ENCODE results near the gene PIGN.

Gene PIGN

DNA sequence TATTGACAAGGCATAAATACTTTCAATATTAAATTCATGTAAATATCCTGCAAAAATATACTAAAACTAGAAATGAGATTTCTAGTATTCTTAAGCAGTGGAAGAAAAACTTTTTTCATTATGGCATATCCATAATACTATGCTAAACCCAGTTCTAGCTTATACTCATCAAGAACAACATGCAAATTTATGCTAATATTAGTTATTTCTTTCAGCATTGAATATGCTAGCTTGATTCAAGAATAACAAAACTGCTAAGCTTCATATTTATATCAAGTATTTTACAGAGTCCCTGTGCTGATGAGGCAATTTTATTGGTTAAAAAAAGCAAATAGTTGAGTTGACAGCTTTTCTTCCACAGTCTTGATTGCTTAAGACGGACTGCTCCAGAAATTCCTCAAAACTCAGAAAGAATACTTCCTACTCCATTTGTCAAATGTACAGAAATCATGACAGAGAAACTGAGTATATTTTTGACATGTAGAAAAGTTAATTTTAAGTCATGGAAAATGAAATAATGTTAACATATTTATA lies 105.0 kb downstream of the PIGN start:
- 100% methylated on average over 1 of the region's 1 CpG for WGBS
- H3K4me1 ChIP-seq (ENCODE audit: insufficient read depth, low read length): peaks cover 7% of the 10 kb centered on the region; the same call in 1 of the 2 replicates
- no peaks in the 10 kb centered on the region for H3K36me3 ChIP-seq (ENCODE audit: insufficient read depth, low read length)
- H3K4me3 ChIP-seq (ENCODE audit: low read length): no peak overlapping the region
- no peak overlapping the region for H3K27ac ChIP-seq (ENCODE audit: low read depth, low read length)
- no peak overlapping the region for H3K9ac ChIP-seq (ENCODE audit: low read depth, low read length)
- no peaks in the 10 kb centered on the region for H3K27me3 ChIP-seq (ENCODE audit: insufficient read depth, low read length)
- no peaks in the 10 kb centered on the region for H3K9me3 ChIP-seq (ENCODE audit: insufficient read depth, low read depth, low read length)

DNA sequence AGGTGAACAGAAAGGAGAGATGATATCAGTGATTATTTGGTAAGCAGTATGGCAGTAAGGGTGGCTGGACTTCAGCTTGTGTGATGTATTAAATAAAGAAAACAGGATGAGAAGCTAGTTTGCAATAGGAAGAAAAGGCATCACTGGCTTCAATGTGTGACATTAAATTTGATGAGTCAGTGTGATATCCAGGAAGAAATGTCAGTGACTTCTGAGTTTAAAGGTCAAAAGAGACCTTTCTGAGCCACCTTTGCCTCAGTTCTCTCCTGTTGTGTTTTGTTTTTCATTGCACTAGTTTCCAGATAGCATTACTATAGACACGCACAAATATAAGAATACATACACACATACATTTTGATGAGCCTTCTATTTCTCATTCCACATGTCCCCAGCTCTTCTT lies 105.6 kb downstream of the PIGN start:
- Histone ChIP-seq H3K27ac (ENCODE audit: low read depth, low read length) (no peak overlapping the region), H3K9me3 (ENCODE audit: insufficient read depth, low read depth, low read length) (no peaks in the 10 kb centered on the region), H3K4me1 (ENCODE audit: insufficient read depth, low read length) (peaks cover 7% of the 10 kb centered on the region; the same call in 1 of the 2 replicates), H3K9ac (ENCODE audit: low read depth, low read length) (no peak overlapping the region), H3K27me3 (ENCODE audit: insufficient read depth, low read length) (no peaks in the 10 kb centered on the region), H3K36me3 (ENCODE audit: insufficient read depth, low read length) (no peaks in the 10 kb centered on the region), H3K4me3 (ENCODE audit: low read length) (no peak overlapping the region)
- 96% methylated on average over 1 of the region's 1 CpG for WGBS

DNA sequence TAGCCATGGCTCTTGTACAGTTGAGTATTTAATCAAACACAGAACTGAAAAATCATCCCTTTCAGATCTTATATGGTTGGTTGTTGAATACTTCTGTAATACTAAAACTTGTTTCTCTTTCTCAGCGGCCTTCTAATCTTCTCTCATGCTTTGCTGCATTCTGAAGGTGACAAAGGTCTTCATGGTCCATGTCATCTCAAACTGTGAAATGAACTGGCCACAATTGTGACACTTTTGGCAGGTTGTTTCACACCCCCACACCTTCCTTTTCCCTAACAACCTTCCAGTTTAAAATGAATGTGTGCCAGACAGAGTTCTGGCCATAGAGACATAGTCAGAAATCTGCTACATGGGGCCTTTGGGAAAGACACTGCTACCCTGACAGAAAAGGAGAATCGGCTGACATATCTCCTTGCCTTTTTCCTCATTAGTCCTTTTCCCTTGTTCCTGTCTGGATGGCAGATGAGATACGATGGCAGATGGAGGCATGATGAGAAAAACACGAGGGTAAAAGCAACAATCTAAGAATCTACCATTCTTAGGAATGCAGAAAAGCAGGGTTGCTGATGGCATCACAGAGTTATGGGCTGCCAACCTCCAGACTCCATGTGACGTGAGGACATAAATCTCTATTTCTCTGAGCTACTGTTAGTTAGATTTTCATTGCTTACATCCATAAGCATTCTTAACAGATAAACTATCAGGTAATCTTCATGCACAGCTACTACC lies 106.5 kb downstream of the PIGN start:
- Histone ChIP-seq H3K9me3 (ENCODE audit: insufficient read depth, low read depth, low read length) (no peaks in the 10 kb centered on the region), H3K4me1 (ENCODE audit: insufficient read depth, low read length) (peaks cover 7% of the 10 kb centered on the region; the same call in 1 of the 2 replicates), H3K9ac (ENCODE audit: low read depth, low read length) (no peak overlapping the region), H3K27ac (ENCODE audit: low read depth, low read length) (no peak overlapping the region), H3K36me3 (ENCODE audit: insufficient read depth, low read length) (no peaks in the 10 kb centered on the region), H3K27me3 (ENCODE audit: insufficient read depth, low read length) (no peaks in the 10 kb centered on the region), H3K4me3 (ENCODE audit: low read length) (no peak overlapping the region)
- WGBS: 94% methylated on average over 5 of the region's 5 CpGs

DNA sequence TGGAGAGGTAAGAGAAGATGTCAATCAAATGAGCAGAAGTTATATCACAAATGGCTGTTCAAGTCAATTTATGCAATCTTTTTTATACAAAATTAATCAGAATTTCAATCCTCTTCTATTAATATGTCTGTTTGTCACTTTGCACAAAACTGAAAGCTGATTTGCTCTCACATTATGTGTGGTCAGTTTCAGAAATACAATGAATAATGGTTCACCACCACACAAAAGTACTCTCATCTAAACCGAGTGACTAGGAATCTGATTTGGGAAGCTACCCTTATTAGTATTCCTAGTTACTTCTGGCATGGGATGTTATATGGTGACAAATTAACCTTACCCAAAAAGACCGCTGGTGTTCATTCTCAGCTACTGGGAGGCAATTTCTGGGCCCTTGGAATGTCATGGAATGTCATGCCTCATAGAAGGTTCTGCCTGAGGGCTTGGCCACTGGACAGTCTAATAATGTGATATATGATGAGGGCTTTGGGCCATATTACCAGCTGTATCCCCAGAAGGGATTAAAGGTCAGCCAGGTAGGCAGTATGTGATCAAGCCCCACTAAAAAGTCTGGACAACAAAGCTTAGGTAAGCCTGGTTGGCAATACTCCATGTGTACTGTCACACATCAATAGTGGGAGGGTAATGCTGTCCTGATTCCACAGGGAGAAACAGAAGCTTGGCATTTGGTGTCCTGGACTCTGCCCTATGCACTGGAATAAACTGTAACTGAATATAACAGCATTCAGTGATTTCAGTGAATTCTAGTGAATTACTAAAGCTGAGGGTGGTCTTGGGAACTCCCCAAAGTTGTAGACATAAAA lies 113.2 kb downstream of the PIGN start:
- H3K9me3 ChIP-seq (ENCODE audit: insufficient read depth, low read depth, low read length): no peaks in the 10 kb centered on the region
- H3K27me3 ChIP-seq (ENCODE audit: insufficient read depth, low read length): no peaks in the 10 kb centered on the region
- H3K4me3 ChIP-seq (ENCODE audit: low read length): no peak overlapping the region
- H3K27ac ChIP-seq (ENCODE audit: low read depth, low read length): no peak overlapping the region
- H3K9ac ChIP-seq (ENCODE audit: low read depth, low read length): no peak overlapping the region
- 100% methylated on average over 1 of the region's 2 CpGs for WGBS
- H3K36me3 ChIP-seq (ENCODE audit: insufficient read depth, low read length): no peaks in the 10 kb centered on the region
- H3K4me1 ChIP-seq (ENCODE audit: insufficient read depth, low read length): no peaks in the 10 kb centered on the region

DNA sequence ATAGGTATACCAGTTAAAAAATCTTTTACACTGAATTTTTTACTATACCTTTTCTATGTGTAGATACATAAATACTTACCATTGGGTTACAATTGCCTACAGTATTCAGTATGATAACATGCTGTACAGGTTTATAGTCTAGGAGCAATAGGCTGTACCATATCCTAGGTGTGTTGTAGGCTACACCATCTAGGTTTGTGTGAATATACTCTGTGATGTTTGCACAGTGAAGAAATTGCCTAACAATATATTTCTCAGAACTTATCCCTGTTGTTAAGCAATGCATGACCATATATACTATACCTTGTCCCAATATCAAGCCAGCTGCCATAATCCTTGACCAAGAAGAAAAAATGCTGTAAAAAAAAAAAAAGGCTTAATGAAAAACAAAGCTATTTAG lies 114.5 kb downstream of the PIGN start:
- Histone ChIP-seq H3K9ac (ENCODE audit: low read depth, low read length) (no peak overlapping the region), H3K27me3 (ENCODE audit: insufficient read depth, low read length) (no peaks in the 10 kb centered on the region), H3K4me1 (ENCODE audit: insufficient read depth, low read length) (no peaks in the 10 kb centered on the region), H3K9me3 (ENCODE audit: insufficient read depth, low read depth, low read length) (no peaks in the 10 kb centered on the region), H3K4me3 (ENCODE audit: low read length) (no peak overlapping the region), H3K36me3 (ENCODE audit: insufficient read depth, low read length) (no peaks in the 10 kb centered on the region), H3K27ac (ENCODE audit: low read depth, low read length) (no peak overlapping the region)

DNA sequence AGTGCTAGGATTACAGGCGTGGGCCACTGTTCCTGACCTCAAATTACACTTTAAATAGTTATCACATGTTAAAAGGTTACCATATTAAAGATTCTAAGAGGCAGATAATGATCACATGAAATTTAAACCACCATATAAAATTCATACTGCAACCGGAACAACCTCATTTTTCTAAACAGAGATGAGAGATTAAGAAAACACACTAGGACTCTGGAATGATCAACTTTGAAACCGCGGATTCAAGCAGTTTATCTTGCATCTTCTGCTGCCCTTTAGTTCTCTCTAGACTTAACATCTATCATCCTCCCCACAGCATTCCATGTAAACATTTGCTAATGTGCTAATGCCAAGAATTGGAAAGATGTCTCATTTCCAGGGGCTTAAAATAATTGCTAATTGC lies 115.8 kb downstream of the PIGN start:
- no peak overlapping the region for H3K27ac ChIP-seq (ENCODE audit: low read depth, low read length)

DNA sequence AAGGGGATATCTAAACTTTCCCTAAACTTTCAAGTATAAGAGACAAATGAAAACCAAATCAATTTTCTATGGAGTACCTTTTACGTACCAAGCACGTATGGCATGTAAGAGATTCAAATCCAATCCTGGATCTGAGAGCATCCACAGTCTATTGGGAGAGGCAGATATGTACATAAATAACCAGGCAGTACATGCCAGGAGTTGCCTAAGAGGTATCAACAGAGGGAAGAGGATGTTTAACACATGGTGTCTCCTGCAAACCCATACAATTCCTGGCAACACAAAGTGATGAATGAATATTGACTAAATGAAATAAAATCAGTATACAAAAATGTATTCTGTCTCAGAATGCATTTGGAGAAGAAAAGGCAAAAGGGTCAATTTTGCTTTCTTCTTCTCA lies 116.6 kb downstream of the PIGN start:
- no peak overlapping the region for H3K27ac ChIP-seq (ENCODE audit: low read depth, low read length)
- H3K36me3 ChIP-seq (ENCODE audit: insufficient read depth, low read length): no peaks in the 10 kb centered on the region
- WGBS: 97% methylated on average over 2 of the region's 2 CpGs
- no peak overlapping the region for H3K4me3 ChIP-seq (ENCODE audit: low read length)
- H3K9me3 ChIP-seq (ENCODE audit: insufficient read depth, low read depth, low read length): no peaks in the 10 kb centered on the region
- no peaks in the 10 kb centered on the region for H3K4me1 ChIP-seq (ENCODE audit: insufficient read depth, low read length)
- no peaks in the 10 kb centered on the region for H3K27me3 ChIP-seq (ENCODE audit: insufficient read depth, low read length)
- H3K9ac ChIP-seq (ENCODE audit: low read depth, low read length): no peak overlapping the region

More for the DNA sequence above, 115.8 kb downstream of the PIGN start:
- H3K36me3 ChIP-seq (ENCODE audit: insufficient read depth, low read length): no peaks in the 10 kb centered on the region
- H3K9ac ChIP-seq (ENCODE audit: low read depth, low read length): no peak overlapping the region
- no peaks in the 10 kb centered on the region for H3K9me3 ChIP-seq (ENCODE audit: insufficient read depth, low read depth, low read length)
- no peak overlapping the region for H3K4me3 ChIP-seq (ENCODE audit: low read length)
- WGBS: 92% methylated on average over 4 of the region's 4 CpGs
- H3K27me3 ChIP-seq (ENCODE audit: insufficient read depth, low read length): no peaks in the 10 kb centered on the region
- no peaks in the 10 kb centered on the region for H3K4me1 ChIP-seq (ENCODE audit: insufficient read depth, low read length)

DNA sequence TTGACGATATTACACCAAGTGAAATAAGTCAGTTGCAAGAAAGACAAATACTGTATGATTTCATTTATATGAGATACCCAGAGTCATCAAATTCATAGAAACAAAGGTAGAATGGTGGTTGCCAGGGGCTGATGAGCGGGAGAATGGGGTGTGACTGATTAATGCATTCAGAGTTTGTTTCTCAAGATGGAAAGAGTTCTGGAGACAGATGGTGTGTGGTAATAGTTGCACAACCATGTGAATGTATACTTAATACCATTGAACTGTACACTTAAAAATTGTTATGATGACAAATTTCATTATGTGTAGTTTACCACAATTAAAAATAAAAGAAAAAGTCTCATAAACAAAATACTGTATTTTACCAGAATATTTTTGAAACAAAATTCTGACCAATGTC lies 117.3 kb downstream of the PIGN start:
- 86% methylated on average over 2 of the region's 2 CpGs for WGBS
- no peaks in the 10 kb centered on the region for H3K9me3 ChIP-seq (ENCODE audit: insufficient read depth, low read depth, low read length)
- H3K27ac ChIP-seq (ENCODE audit: low read depth, low read length): no peak overlapping the region

DNA sequence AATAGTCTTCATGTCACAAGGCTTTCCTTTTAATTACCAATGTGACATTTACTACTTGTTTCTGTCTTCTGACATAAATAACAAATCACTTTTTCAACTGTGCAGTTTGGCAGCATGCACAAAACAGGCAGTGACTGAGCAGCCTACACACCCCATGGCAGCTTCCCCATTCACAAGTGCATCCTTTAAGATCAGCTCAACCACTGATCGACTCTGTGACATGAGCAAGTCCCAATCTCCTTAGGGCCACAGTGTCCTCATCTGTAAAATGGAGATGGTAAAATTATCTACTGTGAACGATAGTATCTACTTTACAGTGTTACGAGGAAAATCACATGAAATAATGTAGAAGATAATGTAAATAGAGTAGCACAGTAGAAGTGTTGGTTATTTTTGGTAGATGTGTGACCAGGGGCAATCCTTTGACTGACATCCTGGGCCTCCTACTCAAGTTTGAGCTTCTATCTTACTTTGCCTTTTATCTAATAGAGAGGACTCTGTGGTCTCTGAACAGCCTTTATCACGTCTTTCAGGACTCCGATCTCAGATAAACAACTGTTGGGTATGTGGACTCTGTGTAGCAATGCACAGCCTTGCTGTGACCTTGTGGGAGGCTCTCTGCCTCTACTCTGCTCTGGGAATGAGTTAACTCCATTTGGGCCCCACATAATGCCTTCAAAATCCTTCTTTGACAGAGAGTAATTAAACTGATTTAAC lies 120.6 kb downstream of the PIGN start:
- 97% methylated on average over 5 of the region's 5 CpGs for WGBS
- H3K4me1 ChIP-seq (ENCODE audit: insufficient read depth, low read length): no peaks in the 10 kb centered on the region

More for the DNA sequence above, 117.3 kb downstream of the PIGN start:
- no peak overlapping the region for H3K4me3 ChIP-seq (ENCODE audit: low read length)
- H3K27me3 ChIP-seq (ENCODE audit: insufficient read depth, low read length): no peaks in the 10 kb centered on the region
- no peaks in the 10 kb centered on the region for H3K4me1 ChIP-seq (ENCODE audit: insufficient read depth, low read length)
- H3K9ac ChIP-seq (ENCODE audit: low read depth, low read length): no peak overlapping the region
- H3K36me3 ChIP-seq (ENCODE audit: insufficient read depth, low read length): no peaks in the 10 kb centered on the region

DNA sequence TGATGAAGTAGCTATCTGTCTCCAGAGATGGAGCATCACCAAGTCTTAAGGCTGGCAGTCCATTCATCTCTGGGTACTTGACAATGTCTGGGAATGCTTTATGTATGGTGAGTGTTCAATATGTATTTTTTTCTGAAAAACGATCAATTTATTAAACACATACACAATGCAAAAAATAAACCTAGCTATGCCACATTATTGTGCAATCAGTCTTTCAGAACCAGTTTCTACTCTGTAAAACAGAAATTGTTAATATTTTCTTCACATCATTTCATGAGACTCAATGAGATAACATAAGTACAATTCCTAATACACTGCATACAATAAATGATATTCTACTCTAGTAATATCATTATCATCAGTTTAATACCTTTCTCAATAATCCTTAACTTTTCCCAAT lies 122.5 kb downstream of the PIGN start:
- Histone ChIP-seq H3K9ac (ENCODE audit: low read depth, low read length) (no peak overlapping the region), H3K27ac (ENCODE audit: low read depth, low read length) (no peak overlapping the region), H3K4me1 (ENCODE audit: insufficient read depth, low read length) (no peaks in the 10 kb centered on the region), H3K36me3 (ENCODE audit: insufficient read depth, low read length) (no peaks in the 10 kb centered on the region), H3K9me3 (ENCODE audit: insufficient read depth, low read depth, low read length) (no peaks in the 10 kb centered on the region), H3K4me3 (ENCODE audit: low read length) (no peak overlapping the region), H3K27me3 (ENCODE audit: insufficient read depth, low read length) (no peaks in the 10 kb centered on the region)
- WGBS: 100% methylated on average over 1 of the region's 1 CpG

More for the DNA sequence above, 120.6 kb downstream of the PIGN start:
- H3K27ac ChIP-seq (ENCODE audit: low read depth, low read length): no peak overlapping the region
- no peaks in the 10 kb centered on the region for H3K27me3 ChIP-seq (ENCODE audit: insufficient read depth, low read length)
- H3K36me3 ChIP-seq (ENCODE audit: insufficient read depth, low read length): no peaks in the 10 kb centered on the region
- H3K9me3 ChIP-seq (ENCODE audit: insufficient read depth, low read depth, low read length): no peaks in the 10 kb centered on the region
- no peak overlapping the region for H3K9ac ChIP-seq (ENCODE audit: low read depth, low read length)
- no peak overlapping the region for H3K4me3 ChIP-seq (ENCODE audit: low read length)
